HG03442 (cell line): ENCODE data around the gene PDPR.
"Not testable (repeated sequence)": the region's sequence is repeated elsewhere in the genome, so short reads cannot be mapped to it uniquely, and the experiment has no call there.

ENCODE experiments used
- ATAC-seq: cut with Tn5 transposase; IDR thresholded peaks from one replicate; pipeline ENCODE4 v1.9.1; 2021; ENCODE audit warnings: mild to moderate bottlenecking, moderate library complexity; ENCODE audit not compliant: unreplicated experiment

Gene PDPR

GRCh38 chr16:70127706-70128105, 13.6 kb downstream of the PDPR start:
- not testable (repeated sequence) for ATAC-seq

- ATAC-seq: not testable (repeated sequence)
These were observed 14.7 kb downstream of the PDPR start for GRCh38 chr16:70128844-70129243.

GRCh38 chr16:70135796-70136195, 21.7 kb downstream of the PDPR start:
- ATAC-seq: not testable (repeated sequence)

- not testable (repeated sequence) for ATAC-seq
These were observed 22.5 kb downstream of the PDPR start for GRCh38 chr16:70136595-70136994.

- ATAC-seq: not testable (repeated sequence)
These were observed 28.6 kb downstream of the PDPR start for GRCh38 chr16:70142739-70143138.

- ATAC-seq: not testable (repeated sequence)
These were observed 29.2 kb downstream of the PDPR start for GRCh38 chr16:70143231-70143895.

- not testable (repeated sequence) for ATAC-seq
These were observed 33.7 kb downstream of the PDPR start for GRCh38 chr16:70147853-70148252.

GRCh38 chr16:70148453-70148852, 34.3 kb downstream of the PDPR start:
- not testable (repeated sequence) for ATAC-seq

- ATAC-seq: not testable (repeated sequence)
These were observed 35.2 kb downstream of the PDPR start for GRCh38 chr16:70149296-70149695.

- no peak for ATAC-seq
These were observed 37.3 kb downstream of the PDPR start for GRCh38 chr16:70151391-70151790.

GRCh38 chr16:70151941-70152509, 37.9 kb downstream of the PDPR start:
- ATAC-seq: no peak

GRCh38 chr16:70152578-70153302, 38.6 kb downstream of the PDPR start:
- ATAC-seq: no peak

GRCh38 chr16:70154736-70155135, 40.6 kb downstream of the PDPR start:
- not testable (repeated sequence) for ATAC-seq

- ATAC-seq: no peak
These were observed 42.3 kb downstream of the PDPR start for GRCh38 chr16:70156207-70156978.

- ATAC-seq: no peak
These were observed 43.0 kb downstream of the PDPR start for GRCh38 chr16:70157105-70157476.

GRCh38 chr16:70157477-70158260, 43.5 kb downstream of the PDPR start:
- ATAC-seq: no peak

- ATAC-seq: no peak
These were observed 44.3 kb downstream of the PDPR start for GRCh38 chr16:70158261-70158939.

GRCh38 chr16:70159355-70160348, 45.5 kb downstream of the PDPR start:
- no peak for ATAC-seq

GRCh38 chr16:70160388-70160787, 46.3 kb downstream of the PDPR start:
- ATAC-seq: no peak
